ENCODE measurements around the gene TNFRSF21. TPM values are rescaled to one million over a fixed set of nuclear protein-coding genes. Genes with fewer than 3 reads are reported as not detected.

The TNFRSF21 gene
- total and polyA plus RNA-seq, 10 of the 15 experiments (the other 5 are each of a cell fraction or from before 2014, with no cell fraction given), result 0.09 to 1.0 (median 0.27) TPM

GRCh38 chr6:47303861-47304260 is 5.8 kb downstream of the TNFRSF21 start (continued):
- TF ChIP-seq E4F1 (IDR thresholded peaks at IDR 0.05; ENCODE audit: borderline replicate concordance, partially characterized antibody) (no peak), SUZ12 (IDR thresholded peaks at IDR 0.05; ENCODE audit: unreplicated experiment) (no peak), ELK1 (IDR thresholded peaks at IDR 0.05; ENCODE audit: low read depth, low read length) (no peak), EGR1 (IDR thresholded peaks at IDR 0.05; ENCODE audit: borderline replicate concordance in 1 of 2, low read depth in 2 of 2, low read length in 2 of 2) (no peak)

- TF ChIP-seq STAT1 (conservative IDR thresholded peaks at IDR 0.05) (no peak), SUZ12 (IDR thresholded peaks at IDR 0.05; ENCODE audit: unreplicated experiment) (no peak), IRF3 (IDR thresholded peaks at IDR 0.05) (no peak), ATF7 (IDR thresholded peaks at IDR 0.05; ENCODE audit: low read depth) (no peak), JUNB (IDR thresholded peaks at IDR 0.05) (peak; percentile 49), MXI1 (IDR thresholded peaks at IDR 0.05; ENCODE audit: low read depth, low read length) (no peak), STAT3 (IDR thresholded peaks at IDR 0.05; ENCODE audit: low read depth, low read length) (no peak), NR2F1 (conservative IDR thresholded peaks at IDR 0.05) (0 out of 2 replicates have a peak, but pooled peaks have one; percentile 17), KLF5 (IDR thresholded peaks at IDR 0.05; ENCODE audit: partially characterized antibody) (no peak), CHD2 (IDR thresholded peaks at IDR 0.05; ENCODE audit: borderline replicate concordance, low read depth, low read length) (no peak)
- TF ChIP-seq, protein P1, sequence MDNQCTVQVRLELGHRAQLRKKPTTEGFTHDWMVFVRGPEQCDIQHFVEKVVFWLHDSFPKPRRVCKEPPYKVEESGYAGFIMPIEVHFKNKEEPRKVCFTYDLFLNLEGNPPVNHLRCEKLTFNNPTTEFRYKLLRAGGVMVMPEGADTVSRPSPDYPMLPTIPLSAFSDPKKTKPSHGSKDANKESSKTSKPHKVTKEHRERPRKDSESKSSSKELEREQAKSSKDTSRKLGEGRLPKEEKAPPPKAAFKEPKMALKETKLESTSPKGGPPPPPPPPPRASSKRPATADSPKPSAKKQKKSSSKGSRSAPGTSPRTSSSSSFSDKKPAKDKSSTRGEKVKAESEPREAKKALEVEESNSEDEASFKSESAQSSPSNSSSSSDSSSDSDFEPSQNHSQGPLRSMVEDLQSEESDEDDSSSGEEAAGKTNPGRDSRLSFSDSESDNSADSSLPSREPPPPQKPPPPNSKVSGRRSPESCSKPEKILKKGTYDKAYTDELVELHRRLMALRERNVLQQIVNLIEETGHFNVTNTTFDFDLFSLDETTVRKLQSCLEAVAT (IDR thresholded peaks at IDR 0.05), result no peak
- Histone ChIP-seq H2AFZ (ENCODE audit: control insufficient read depth, low read depth, low read length) (no peak overlapping the region), H3K4me1 (ENCODE audit: control insufficient read depth, insufficient read depth, low read length) (no peaks in the 10 kb centered on the region), H3K27ac (ENCODE audit: control insufficient read depth, insufficient read depth) (no peak overlapping the region), H3K27me3 (replicated peaks in 1 of 2; ENCODE audit: control insufficient read depth in 2 of 2, insufficient read depth in 2 of 2, low read length in 1 of 2) (peaks cover 0 to 8% of the 10 kb centered on the region in 2 experiments; a peak in 3 of 4 replicates), H4K20me1 (ENCODE audit: control insufficient read depth, insufficient read depth) (no peaks in the 10 kb centered on the region), H3K36me3 (ENCODE audit: control insufficient read depth in 2 of 2, insufficient read depth in 2 of 2, low read length in 1 of 2) (no peaks in the 10 kb centered on the region), H3K9me3 (replicated peaks; ENCODE audit: control insufficient read depth, insufficient read depth, low read length) (no peaks in the 10 kb centered on the region), H3K9ac (ENCODE audit: control insufficient read depth, insufficient read depth, low read length) (no peak overlapping the region), H3K79me2 (ENCODE audit: control insufficient read depth, insufficient read depth, low read length) (no peaks in the 10 kb centered on the region), H3K4me2 (ENCODE audit: control insufficient read depth, insufficient read depth) (no peak overlapping the region), H3K4me3 (no peak overlapping the region)
- DNase-seq (ENCODE audit: low read depth, low spot score) (no peak), ATAC-seq (peak; percentile 46), FAIRE-seq (no peak)
- in situ Hi-C loops (cut with MboI), result no loop called here
- ChIA-PET CTCF (interaction anchor here (1.7 kb wide), 1 partner anchor 206 kb away, joined by 4 read pairs; no protein-coding TSS in a partner anchor), RAD21 (ENCODE audit: unreplicated experiment) (no interaction called here), POLR2A (interaction anchor here (1.2 kb wide), 1 partner anchor 55 kb away, joined by 3 read pairs; no protein-coding TSS in a partner anchor), SMC1A (ENCODE audit: uncharacterized antibody, unreplicated experiment) (interaction anchor here (5.7 kb wide), 1 partner anchor 206 kb away, joined by 37 read pairs; no protein-coding TSS in a partner anchor)
- BruUV-seq (replicated peaks), result no TSS peak
- 14% methylated on average over 1 of the region's 1 CpG for WGBS (ENCODE audit: insufficient coverage, insufficient replicate concordance, low lambda C conversion rate, missing lambda C conversion rate)
- intact Hi-C loops (cut with micrococcal nuclease; ENCODE audit: unreplicated experiment), result no loop called here
These were observed 6.4 kb downstream of the TNFRSF21 start for GRCh38 chr6:47303342-47303741.
